GM12891 (cell line): ENCODE results near the gene NADK.

Source experiments
- POLR2A ChIP-seq: IDR thresholded peaks from 2 replicates; pipeline ENCODE4 v1.6.1; 2011; ENCODE audit warnings: low read depth, low read length, control low read depth
- POLR2AphosphoS5 ChIP-seq: IDR thresholded peaks from 2 replicates; pipeline ENCODE4 v1.6.1; 2011; ENCODE audit warnings: low read depth, low read length, control low read depth

GRCh38 chr1:1771096-1771495, 7.2 kb downstream of the NADK start:
- TF ChIP-seq POLR2A (no peak), POLR2AphosphoS5 (no peak)
